GM18511 (cell line): Measurements from ENCODE around the gene NEDD9.

Source experiments
- ATAC-seq: cut with Tn5 transposase; IDR thresholded peaks from one replicate; pipeline ENCODE4 v1.9.1; 2021; ENCODE audit warnings: mild to moderate bottlenecking, moderate library complexity; ENCODE audit not compliant: unreplicated experiment

NEDD9 gene, protein sequence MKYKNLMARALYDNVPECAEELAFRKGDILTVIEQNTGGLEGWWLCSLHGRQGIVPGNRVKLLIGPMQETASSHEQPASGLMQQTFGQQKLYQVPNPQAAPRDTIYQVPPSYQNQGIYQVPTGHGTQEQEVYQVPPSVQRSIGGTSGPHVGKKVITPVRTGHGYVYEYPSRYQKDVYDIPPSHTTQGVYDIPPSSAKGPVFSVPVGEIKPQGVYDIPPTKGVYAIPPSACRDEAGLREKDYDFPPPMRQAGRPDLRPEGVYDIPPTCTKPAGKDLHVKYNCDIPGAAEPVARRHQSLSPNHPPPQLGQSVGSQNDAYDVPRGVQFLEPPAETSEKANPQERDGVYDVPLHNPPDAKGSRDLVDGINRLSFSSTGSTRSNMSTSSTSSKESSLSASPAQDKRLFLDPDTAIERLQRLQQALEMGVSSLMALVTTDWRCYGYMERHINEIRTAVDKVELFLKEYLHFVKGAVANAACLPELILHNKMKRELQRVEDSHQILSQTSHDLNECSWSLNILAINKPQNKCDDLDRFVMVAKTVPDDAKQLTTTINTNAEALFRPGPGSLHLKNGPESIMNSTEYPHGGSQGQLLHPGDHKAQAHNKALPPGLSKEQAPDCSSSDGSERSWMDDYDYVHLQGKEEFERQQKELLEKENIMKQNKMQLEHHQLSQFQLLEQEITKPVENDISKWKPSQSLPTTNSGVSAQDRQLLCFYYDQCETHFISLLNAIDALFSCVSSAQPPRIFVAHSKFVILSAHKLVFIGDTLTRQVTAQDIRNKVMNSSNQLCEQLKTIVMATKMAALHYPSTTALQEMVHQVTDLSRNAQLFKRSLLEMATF

DNA sequence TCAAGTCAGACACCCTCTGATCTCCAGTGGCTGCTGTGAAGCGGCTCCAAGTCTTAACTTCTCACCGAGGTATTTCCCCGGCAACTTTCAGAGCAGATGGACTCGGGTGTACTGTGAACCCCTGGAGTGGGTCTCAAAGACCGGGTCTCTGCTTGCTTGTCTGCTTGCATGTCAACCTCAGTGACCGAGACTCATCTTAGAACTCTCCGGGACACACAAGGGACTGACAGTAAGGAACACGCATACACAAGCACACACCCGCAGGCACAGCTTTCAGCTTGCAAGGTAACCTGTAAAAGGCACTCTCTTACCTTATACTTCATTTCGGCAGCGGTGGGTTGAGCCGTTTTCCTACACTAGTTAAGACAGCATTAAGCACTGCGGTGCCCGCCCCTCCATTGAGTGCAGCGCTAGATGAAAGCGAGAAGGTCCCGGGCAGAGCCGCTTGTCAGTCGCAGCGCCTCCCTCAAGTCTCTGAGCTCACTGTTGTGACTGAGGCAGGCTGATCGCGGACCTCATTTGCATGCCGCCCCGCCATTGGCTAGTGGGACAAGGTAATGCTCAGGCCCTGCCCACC lies at the start of gene NEDD9:
TSS of gene NEDD9 (minus strand) at position 476 of the 577 bp plus-strand sequence. CDS start at position 323, 153 bp downstream.
- ATAC-seq: peak; percentile 98

DNA sequence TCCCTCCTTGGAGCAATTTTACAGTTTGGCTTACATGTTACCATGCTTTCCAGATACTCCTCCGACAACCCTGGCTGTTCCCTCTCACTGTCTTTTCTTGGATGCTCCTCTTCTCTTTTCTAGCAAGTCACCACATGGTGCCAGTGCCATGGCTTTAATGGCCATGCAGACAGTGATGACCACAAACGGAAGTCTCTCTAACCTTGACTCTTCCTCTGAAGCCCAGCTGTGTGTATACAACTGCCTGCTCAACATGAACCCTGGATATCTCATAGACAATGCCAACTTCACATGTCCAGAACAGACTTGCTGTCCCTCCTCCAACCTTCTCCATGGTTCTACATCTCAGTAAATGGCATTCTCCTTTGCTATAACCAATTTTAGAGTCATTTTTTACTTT lies 49.8 kb upstream of the NEDD9 start:
- ATAC-seq: no peak

DNA sequence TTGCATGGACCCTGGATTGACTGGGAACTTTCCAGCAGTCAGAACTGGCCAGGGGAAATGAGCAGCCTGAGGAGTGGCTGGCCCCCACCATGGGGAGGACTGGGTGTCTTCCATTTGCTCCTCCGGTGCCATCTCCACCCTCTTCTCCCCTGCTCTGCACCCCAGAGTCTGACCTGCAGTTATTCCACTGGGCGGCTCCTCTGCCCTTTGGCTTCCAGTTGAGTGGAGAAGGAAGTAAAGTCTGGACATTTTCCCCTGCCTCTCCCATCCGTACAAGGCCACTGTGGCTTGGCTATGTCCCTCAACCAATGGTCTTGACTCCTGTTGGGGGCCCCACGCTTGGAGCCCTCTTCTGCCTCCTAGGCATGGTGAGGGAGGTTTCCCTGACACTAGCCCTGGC lies 47.9 kb upstream of the NEDD9 start:
- no peak for ATAC-seq

DNA sequence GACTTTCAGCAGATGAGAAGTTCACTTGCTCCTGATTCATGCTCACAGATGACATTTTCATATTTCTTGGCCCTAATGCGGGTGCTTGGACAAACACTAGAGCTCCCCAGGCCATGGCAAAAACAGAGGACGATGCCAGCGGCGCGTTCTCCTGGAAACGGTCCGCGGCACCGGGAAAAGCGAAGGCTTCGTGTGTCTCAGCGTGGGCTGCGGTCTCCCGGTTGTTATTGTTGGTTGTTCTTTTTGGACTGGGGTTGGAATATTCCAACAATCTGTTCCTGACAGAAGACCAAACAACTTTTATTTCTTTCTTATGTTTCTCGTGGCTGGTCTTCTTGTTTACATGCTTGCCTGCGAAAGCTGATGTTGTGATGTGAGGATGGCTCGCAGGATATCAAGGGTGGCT lies 46.8 kb upstream of the NEDD9 start:
- ATAC-seq: no peak

DNA sequence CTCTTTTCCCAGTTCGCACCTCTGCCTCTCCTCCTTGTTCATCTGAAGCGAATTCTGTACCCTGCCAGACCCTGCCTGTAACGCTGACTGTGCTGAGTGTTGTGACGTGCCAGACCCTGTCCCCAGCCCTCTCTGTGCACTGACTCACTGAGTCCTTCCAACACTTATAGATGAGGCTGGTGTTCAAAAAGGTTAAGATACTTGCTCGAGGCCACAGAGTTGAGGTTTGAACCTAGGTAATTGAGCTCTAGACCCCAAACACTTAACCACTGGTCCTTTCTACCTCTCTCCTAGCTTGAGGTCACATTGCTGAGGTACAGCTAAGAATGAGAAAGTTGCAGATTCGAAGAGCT lies 45.7 kb upstream of the NEDD9 start:
- peak; percentile 25 for ATAC-seq

DNA sequence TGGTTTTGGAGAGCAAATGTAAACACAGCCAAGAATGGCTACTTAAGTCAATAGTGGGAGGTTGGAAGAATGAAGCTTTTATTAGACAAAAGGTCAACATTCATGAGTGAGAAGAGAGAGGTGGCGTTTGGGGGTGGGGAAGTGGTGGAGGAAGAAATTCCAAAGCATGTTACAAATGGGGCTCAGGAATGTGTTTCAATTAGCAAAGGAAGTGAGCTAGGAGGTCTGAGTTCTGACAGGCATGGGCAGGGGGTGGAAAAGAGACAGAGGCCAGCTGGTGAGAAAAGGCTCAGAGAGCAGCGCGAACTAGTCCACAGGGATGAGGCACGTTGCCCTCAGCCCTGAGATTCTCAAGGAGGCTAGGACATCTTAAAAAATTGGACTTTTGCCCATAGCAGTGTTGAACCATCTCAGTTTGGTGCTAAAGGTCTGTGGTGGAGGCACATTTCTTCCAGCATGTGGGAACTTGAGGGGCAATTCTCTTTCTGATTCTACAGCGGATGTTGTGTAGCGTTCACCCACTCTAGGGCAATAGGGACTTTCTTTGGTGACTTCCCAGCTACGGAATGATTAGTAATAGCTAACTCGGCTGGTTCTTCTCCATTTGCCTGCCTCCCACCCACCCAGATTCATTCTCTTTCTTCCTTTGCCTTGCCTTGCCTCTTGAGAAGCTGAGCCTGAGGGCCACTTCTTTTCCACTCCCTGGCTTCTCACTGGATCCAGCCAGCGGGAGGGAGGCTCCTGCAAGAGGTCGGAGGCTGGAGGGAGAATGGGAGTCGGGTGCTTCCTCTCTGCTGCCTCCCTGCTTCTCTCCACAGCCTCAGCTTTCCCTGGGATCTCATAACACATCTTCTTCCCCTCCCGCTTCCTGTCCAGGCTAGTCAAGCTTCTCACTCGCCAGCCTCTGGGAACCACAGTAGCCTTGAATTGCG lies 45.1 kb upstream of the NEDD9 start:
- ATAC-seq: peak; percentile 56

DNA sequence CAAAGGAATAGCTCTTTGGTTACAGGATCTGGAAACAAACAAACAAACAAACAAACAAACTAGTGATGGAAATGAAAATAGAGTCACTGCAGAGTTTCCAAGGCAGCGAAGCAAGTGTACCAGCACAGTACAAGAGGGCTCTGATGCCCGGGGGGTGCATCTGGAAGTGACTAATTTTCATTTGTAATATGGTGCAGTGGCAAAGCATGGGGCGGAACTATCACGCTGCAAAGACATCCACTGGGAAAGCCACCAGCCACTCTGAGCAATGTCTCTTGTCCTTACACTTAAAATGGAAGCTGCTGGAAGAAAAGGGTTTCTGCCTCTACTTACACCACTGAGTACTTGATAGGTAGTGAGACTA lies 44.4 kb upstream of the NEDD9 start:
- ATAC-seq: no peak

DNA sequence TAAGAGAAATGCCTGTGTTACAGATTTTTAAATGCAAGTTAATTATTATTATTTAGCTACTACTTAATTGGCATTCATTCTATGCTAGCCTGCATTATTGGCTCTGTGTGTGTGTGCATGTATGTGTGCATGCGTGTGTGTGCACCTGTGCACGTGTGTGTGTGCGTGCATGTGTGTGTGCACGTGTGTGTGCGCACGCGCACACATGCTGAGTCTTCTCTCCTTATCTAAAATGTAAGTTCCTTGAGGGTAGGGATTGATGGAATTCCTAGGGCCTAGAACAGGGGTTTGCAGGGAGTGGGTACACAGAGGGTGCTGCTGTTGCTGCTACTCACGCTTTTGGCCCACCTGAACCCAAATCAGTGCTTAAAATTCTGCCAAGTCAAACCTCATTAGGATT lies 43.8 kb upstream of the NEDD9 start:
- no peak for ATAC-seq

DNA sequence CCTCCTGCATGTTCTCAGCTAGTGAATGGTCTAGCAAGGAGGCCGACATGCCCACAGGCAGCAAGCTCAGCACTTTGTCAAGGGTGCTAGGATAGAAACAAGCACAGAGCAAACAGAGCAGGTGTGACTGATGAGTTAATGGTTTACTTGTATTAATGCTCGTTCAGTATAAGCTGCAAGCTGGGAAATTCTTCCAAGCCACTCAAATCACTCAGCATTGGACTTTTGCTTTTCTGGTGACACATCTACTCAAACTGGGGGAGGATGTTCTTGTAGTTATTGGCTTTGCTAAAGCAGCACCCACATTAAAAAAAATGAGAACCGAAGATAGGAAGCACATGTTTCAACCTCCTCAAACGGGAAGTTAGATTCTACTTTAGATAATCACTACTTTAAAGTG lies 43.1 kb upstream of the NEDD9 start:
- peak; percentile 81 for ATAC-seq

DNA sequence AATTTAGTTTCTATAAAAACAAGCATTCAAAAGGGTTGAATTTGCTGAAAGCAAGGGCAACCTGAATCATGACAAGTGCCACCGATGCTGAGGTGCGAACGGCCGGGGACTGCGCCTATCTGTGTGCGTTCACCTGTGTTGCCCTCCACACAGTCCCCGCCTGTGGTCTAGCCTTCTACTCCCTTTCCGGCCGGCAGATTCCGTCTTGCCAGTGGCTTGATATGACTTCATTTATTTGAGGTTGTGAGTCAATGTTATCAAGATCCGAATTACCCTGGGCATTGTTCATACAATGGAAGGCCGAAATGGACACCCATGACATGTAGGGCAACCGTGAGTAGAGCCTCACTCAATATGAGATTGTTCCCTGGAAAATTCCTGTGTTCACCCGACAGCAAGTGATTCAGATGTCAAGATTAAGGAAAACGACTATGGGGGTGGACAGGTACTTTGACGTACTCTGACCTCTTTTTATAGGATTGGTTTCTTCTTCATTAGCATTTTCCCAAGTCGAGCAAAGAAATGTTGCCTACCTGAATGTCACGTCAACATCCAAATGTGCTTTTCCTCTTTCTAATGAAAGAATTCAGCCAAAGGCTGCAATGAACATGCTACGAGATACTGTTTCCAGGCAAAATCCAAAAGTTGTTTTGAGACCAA lies 41.1 kb upstream of the NEDD9 start:
- no peak for ATAC-seq

DNA sequence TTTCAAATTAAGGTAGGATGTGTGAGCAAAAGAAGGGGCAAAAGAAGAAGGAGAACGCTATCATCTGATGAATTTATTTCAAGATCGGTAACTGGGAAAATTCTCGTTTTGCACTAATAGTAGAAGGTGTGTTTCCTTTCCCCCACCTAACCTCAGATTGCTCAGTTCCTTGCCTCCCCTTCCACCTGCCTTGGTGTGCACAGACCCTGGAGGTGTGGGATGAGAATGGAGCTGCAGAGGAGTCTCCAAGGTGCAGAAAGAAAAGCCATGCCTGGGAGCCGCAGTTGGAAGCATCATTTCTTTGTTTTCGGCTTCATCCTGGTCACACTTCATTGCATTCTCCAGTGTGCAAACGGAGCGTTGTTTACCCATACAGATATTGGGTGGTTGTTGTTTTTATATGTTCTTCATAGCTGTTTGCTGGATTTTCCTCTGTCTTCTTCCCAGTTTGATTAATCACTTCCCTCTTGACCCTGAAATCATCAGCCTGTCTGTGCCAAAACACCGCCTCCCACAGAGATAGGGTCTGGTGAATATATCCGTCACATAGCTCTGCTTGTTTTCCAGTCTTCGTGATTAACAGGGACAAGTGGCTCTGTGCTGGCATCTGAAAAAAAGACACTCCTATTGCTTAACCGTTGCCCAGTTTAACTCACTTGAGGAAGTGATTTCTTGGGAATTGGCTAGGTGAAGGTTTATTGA lies 40.2 kb upstream of the NEDD9 start:
- ATAC-seq: no peak

DNA sequence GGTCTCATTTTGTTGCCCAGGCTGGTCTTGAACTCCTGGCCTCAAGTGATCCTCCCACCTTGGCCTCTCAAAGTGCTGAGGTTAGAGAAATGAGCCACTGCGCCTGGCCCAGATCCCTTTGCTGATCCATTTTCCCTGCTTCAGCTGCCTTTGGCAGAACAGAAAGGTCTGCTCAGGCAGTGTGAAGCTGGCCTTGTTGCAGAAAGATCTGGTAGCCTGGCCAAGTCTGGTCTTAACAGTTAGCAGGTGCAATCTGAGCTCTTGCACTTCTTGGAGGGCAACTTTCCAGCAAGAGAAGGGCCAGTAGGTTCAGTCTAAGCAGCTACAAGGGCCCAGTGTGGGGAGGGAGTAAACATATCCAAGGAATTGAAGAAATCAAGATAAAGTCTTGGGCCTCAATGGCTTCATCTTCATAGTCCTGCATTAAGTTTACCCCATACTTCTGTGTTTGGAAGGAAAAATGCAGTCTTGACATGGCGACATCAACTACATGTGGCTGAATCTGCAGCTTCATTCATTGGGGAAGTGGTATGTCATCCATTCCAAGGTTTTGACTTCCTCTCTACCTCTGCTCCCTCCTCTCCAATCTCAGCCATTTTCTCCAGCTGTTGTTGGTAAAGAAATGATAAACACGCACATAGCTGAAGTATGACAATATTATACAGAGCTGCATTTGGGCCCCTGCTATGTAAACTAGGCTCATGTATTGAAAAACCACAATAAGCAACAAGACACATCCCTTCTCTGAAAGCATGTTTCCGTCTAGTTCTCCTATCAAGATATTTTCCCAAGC lies 39.0 kb upstream of the NEDD9 start:
- no peak for ATAC-seq

DNA sequence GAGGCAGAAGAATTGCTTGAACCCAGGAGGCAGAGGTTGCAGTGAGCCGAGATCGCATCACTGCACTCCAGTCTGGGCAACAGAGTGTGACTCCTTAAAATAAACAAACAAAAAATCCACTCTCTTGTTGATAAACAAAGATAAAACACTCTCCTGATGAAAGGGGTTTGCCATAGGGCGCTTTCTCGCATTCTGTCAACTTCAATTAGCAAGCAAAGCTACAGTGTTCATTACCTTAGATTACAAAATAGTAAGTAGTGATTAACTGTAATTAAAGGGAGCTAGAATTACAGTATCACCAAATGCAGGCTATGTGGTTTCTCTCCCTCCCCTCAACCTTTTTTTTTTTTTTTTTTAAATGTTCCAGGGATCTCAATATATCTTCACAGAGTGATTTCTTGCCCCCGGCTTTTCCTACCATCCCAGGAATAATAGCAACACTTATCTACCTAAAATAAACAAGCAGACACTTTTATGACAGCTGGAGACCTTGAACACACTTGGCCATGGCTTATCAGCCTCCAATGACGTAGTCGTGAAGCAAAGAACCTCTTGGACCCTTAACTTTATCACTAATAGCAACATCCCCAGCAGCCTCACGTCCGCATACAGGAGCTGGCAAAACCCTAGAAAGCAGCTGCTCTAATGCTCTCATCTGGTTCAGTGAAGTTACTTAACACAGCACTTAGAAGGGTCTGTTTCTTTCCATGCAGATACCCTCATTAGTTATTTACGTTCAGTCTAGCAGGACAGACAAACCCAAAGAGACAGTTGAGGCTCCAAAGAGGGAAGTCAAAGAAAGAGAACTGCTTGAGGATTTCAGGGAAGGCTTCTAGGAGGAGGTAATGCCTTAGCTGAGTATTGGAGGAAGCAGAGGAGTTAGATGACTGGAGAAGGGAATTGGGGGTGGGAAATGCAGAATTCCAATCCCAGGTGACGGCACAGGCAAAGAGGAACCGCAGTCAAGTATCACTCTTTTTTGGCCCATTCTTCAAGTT lies 37.9 kb upstream of the NEDD9 start:
- ATAC-seq: no peak

DNA sequence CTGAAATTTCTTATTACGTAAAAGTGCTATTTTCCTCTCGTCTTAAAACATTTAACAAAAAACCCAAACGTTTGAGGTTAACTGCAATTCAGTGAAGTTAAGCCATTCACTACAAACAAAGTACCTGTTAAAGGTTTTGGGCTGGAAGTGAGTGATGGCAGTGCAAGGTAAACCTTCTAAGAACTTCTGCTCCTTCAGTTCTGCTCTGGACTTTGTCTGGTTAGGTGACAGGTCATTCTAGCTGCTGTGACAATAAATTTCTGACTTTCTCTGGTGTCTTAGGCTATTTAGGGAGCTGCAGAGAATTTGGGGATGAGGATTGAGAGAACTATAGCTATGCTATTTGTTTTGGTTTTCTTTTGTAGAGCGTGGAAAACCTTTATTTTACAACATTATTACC lies 36.5 kb upstream of the NEDD9 start:
- ATAC-seq: no peak

DNA sequence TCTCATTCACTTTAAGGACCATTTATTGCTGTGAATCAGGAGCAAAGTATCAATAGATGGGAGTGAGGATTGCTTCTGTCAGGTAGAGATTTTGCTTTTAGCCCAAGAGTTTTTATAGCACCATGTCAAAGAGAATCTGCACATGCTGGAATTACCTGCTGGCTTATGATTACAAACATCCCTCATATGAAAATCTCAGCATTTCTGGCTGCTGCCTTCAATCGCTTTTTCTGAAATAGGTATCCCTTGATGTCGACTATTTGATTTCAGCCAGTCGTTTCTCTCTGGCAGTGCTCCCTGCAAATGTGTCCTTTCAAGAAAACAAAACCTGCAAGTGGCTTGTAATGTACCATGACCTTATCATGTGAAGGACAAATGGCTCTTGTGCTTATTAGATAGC lies 34.5 kb upstream of the NEDD9 start:
- ATAC-seq: no peak

DNA sequence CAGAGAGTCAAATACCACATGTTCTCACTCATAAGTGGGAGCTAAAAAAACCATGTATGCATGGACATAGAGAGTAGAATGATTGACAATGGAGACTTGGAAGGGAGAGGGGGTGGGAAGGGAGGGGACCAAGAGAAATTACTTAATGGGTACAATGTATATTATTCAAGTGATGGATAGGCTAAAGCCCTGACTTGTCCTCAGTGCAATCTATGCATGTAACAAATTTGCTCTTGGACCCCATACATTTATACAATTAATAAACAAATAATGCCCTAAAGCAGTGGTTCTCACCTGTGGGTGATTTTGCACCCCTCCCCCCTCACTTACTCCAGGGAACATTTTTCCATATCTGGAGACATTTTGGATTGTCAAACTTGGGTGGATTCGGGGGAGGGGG lies 33.5 kb upstream of the NEDD9 start:
- no peak for ATAC-seq

DNA sequence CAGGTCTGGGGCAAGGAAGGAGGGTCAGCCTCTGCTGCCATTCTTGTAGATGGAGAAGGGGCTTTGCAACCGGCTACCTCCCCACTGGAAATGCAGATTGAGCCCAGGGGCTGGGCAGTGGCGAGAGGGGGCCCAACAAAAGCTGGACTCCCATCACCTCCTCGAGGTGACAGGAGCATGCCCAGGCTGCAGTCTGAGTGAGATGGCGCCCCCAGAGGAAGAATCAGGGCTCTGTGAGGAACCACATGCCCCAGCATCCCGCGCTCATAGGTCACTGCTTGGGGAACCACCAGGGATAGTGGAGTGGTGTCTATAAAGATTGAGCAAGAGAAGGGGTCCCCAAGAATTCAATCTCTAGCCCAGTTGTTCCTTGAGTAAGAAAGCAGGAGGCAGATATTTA lies 31.6 kb upstream of the NEDD9 start:
- no peak for ATAC-seq

DNA sequence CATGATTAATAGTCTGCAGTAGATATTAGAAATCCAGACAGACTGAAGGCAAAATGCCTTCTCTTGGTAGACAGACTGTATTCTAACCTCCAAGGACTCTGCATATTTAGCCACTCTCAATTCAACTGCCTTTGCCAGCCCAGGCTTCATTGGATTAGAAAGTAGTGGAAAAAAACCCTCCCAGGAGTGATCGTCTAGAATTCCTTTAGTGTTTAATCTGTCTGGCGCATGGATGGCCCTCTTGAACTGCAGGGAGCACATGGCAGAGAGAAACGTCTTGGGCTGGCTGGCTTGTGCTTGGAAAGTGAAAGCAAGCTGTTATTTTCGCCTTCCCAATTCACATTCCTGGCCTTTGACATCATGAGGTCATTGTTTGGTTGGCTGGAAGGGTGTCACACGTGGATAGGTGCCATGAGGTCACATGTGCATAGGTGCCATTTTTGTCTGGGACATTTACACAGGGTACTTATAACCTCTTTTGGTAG lies 30.9 kb upstream of the NEDD9 start:
- ATAC-seq: no peak
